ENCODE results near the gene ZIC2.

ZIC2 gene

DNA sequence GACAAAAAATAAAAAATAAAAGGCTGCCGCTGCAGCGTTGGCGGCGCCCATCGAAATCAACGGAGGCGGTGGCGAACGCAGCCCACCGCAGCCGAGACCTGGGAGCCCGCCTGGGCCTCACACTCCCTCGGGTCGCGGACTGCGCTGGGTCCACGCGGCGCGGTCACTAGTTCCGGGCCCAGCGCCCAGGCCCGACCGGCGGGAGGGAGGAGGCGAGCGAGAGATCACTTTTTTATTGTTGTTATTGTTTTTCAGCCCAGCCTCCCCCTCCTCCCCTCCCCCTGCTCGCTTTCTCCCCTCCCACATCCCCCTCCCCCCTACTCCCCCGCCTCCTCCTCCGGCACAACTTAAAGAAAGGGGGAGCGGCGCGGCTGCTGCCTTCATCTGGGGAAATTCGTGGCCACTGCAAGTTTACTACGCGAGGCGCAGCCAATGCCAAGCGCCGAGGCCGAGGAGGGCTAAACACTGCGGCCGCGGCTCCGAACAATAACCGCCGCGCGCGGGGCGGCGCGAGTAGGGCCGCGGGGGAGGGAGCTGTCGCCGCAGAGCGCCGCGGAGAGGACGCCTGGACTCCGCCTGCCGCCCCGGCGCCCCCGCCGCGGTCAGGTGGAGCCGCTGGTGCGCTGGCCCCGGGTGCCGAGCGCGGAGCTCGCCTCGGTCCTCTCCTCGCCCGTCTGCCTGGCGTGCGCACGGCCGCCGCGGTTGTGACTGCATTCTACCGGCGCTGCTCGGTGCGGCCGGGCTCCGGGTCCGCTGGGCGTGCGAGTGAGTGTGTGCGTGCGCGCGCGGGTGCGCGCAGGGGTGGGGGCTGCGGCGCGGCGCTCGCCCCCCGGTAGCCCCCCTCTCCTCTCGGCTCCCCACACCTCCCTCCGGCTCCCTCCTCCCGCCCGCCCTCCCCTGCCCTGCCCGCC lies 505 bp upstream of the ZIC2 start:
- no peaks in the 10 kb centered on the region for H3K27me3 ChIP-seq (ENCODE audit: insufficient read depth, low read length, poor library complexity)
- WGBS (ENCODE audit: extremely low coverage, insufficient coverage, low lambda C conversion rate): no CpG with 5 or more reads among the region's 110 CpGs
- H2BK120ac ChIP-seq (ENCODE audit: low read depth, low read length): peak overlapping the region; percentile 93
- H3K4me3 ChIP-seq (ENCODE audit: low read length): peak overlapping the region; percentile 84
- peaks cover 2% of the 10 kb centered on the region for H3K4me1 ChIP-seq (ENCODE audit: control insufficient read depth, low read depth, low read length)
- peak overlapping the region; percentile 100 for H3K27ac ChIP-seq (ENCODE audit: low read depth, low read length)
- peak overlapping the region; percentile 98 for H3K9ac ChIP-seq (ENCODE audit: low read length)
- H2AK5ac ChIP-seq (ENCODE audit: low read length): no peak overlapping the region
- peaks cover 47% of the 10 kb centered on the region for H3K79me2 ChIP-seq (ENCODE audit: control insufficient read depth, insufficient read depth, low read length)
- H3K79me1 ChIP-seq (ENCODE audit: low read length): no peaks in the 10 kb centered on the region
- peak overlapping the region; percentile 96 for H2BK5ac ChIP-seq (ENCODE audit: low read length)
- H3K56ac ChIP-seq (ENCODE audit: low read length): peak overlapping the region; percentile 99
- no peak overlapping the region for H2BK15ac ChIP-seq (replicated peaks; ENCODE audit: low read depth)
- no peak overlapping the region for H4K5ac ChIP-seq (ENCODE audit: low read length)
- H3K4ac ChIP-seq (ENCODE audit: low read depth, low read length): peak overlapping the region; percentile 98
- peak overlapping the region; percentile 80 for H3K23ac ChIP-seq (ENCODE audit: low read length)
- peak overlapping the region; percentile 99 for H3K18ac ChIP-seq (ENCODE audit: low read length)
- H3K4me2 ChIP-seq (ENCODE audit: low read length): peak overlapping the region; percentile 48
- H4K8ac ChIP-seq (ENCODE audit: low read depth, low read length): no peak overlapping the region
- peaks cover 10% of the 10 kb centered on the region for H3K36me3 ChIP-seq (ENCODE audit: control insufficient read depth, insufficient read depth, low read length)
- peak; percentile 96 for DNase-seq

GRCh38 chr13:99982036-99982730 lies 599 bp downstream of the ZIC2 start:
- H3K79me1 ChIP-seq (ENCODE audit: low read length): no peaks in the 10 kb centered on the region
- peaks cover 10% of the 10 kb centered on the region for H3K36me3 ChIP-seq (ENCODE audit: control insufficient read depth, insufficient read depth, low read length)
- no peak overlapping the region for H2BK15ac ChIP-seq (replicated peaks; ENCODE audit: low read depth)
- peak overlapping the region; percentile 87 for H3K56ac ChIP-seq (ENCODE audit: low read length)
- no peak overlapping the region for H2AK5ac ChIP-seq (ENCODE audit: low read length)
- peak overlapping the region; percentile 98 for H3K4ac ChIP-seq (ENCODE audit: low read depth, low read length)
- WGBS (ENCODE audit: extremely low coverage, insufficient coverage, low lambda C conversion rate): no CpG with 5 or more reads among the region's 98 CpGs
- H3K4me3 ChIP-seq (ENCODE audit: low read length): peak overlapping the region; percentile 100
- peak; percentile 52 for DNase-seq
- H3K4me1 ChIP-seq (ENCODE audit: control insufficient read depth, low read depth, low read length): peaks cover 2% of the 10 kb centered on the region
- peak overlapping the region; percentile 100 for H3K9ac ChIP-seq (ENCODE audit: low read length)
- H3K4me2 ChIP-seq (ENCODE audit: low read length): no peak overlapping the region
- peak overlapping the region; percentile 83 for H3K23ac ChIP-seq (ENCODE audit: low read length)
- H2BK120ac ChIP-seq (ENCODE audit: low read depth, low read length): peak overlapping the region; percentile 93
- peak overlapping the region; percentile 74 for H2BK5ac ChIP-seq (ENCODE audit: low read length)
- H4K5ac ChIP-seq (ENCODE audit: low read length): no peak overlapping the region
- H3K79me2 ChIP-seq (ENCODE audit: control insufficient read depth, insufficient read depth, low read length): peaks cover 49% of the 10 kb centered on the region
- H3K18ac ChIP-seq (ENCODE audit: low read length): peak overlapping the region; percentile 100
- no peaks in the 10 kb centered on the region for H3K27me3 ChIP-seq (ENCODE audit: insufficient read depth, low read length, poor library complexity)
- H3K27ac ChIP-seq (ENCODE audit: low read depth, low read length): peak overlapping the region; percentile 100
- H4K8ac ChIP-seq (ENCODE audit: low read depth, low read length): peak overlapping the region; percentile 82

DNA sequence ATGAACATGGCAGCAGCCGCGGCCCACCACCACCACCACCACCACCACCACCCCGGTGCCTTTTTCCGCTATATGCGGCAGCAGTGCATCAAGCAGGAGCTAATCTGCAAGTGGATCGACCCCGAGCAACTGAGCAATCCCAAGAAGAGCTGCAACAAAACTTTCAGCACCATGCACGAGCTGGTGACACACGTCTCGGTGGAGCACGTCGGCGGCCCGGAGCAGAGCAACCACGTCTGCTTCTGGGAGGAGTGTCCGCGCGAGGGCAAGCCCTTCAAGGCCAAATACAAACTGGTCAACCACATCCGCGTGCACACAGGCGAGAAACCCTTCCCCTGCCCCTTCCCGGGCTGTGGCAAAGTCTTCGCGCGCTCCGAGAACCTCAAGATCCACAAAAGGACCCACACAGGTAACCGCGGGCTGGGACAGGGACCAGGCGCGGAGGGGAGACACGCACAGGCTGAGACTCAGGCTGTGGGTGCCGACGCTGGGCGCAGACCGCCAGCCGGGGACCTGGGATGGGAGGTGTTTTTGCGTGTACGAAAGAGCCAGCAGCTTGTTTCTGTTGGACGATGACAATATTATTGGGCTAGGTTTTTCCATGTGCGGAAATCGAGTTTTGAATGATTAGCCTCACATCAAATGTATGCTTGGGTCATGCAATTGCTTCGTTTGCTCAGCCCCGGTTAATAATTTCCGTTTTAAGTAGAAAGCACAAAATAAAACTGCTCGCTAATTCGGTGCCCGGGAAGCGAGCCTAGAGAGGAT lies 1.3 kb downstream of the ZIC2 start:
- Histone ChIP-seq H3K79me2 (ENCODE audit: control insufficient read depth, insufficient read depth, low read length) (peaks cover 49% of the 10 kb centered on the region), H3K9ac (ENCODE audit: low read length) (peak overlapping the region; percentile 100), H2BK120ac (ENCODE audit: low read depth, low read length) (peak overlapping the region; percentile 68), H3K56ac (ENCODE audit: low read length) (peak overlapping the region; percentile 87), H4K8ac (ENCODE audit: low read depth, low read length) (peak overlapping the region; percentile 91), H3K36me3 (ENCODE audit: control insufficient read depth, insufficient read depth, low read length) (peaks cover 10% of the 10 kb centered on the region), H2BK5ac (ENCODE audit: low read length) (peak overlapping the region; percentile 97), H3K18ac (ENCODE audit: low read length) (peak overlapping the region; percentile 100), H3K27ac (ENCODE audit: low read depth, low read length) (peak overlapping the region; percentile 100), H2AK5ac (ENCODE audit: low read length) (peak overlapping the region; percentile 52), H4K5ac (ENCODE audit: low read length) (no peak overlapping the region), H3K4me1 (ENCODE audit: control insufficient read depth, low read depth, low read length) (no peaks in the 10 kb centered on the region), H3K23ac (ENCODE audit: low read length) (peak overlapping the region; percentile 90), H3K4me2 (ENCODE audit: low read length) (peak overlapping the region; percentile 25), H3K4ac (ENCODE audit: low read depth, low read length) (peak overlapping the region; percentile 98), H3K79me1 (ENCODE audit: low read length) (no peaks in the 10 kb centered on the region), H3K4me3 (ENCODE audit: low read length) (peak overlapping the region; percentile 100), H2BK15ac (replicated peaks; ENCODE audit: low read depth) (no peak overlapping the region), H3K27me3 (ENCODE audit: insufficient read depth, low read length, poor library complexity) (no peaks in the 10 kb centered on the region)
- no CpG with 5 or more reads among the region's 48 CpGs for WGBS (ENCODE audit: extremely low coverage, insufficient coverage, low lambda C conversion rate)
- DNase-seq: peak; percentile 62

GRCh38 chr13:99983499-99984401 lies 2.2 kb downstream of the ZIC2 start:
- Histone ChIP-seq H2AK5ac (ENCODE audit: low read length) (no peak overlapping the region), H3K79me2 (ENCODE audit: control insufficient read depth, insufficient read depth, low read length) (peaks cover 49% of the 10 kb centered on the region), H3K4ac (ENCODE audit: low read depth, low read length) (peak overlapping the region; percentile 88), H3K4me1 (ENCODE audit: control insufficient read depth, low read depth, low read length) (no peaks in the 10 kb centered on the region), H3K23ac (ENCODE audit: low read length) (peak overlapping the region; percentile 90), H2BK5ac (ENCODE audit: low read length) (peak overlapping the region; percentile 97), H3K4me3 (ENCODE audit: low read length) (peak overlapping the region; percentile 100), H3K56ac (ENCODE audit: low read length) (peak overlapping the region; percentile 87), H3K18ac (ENCODE audit: low read length) (peak overlapping the region; percentile 97), H4K5ac (ENCODE audit: low read length) (no peak overlapping the region), H4K8ac (ENCODE audit: low read depth, low read length) (peak overlapping the region; percentile 91), H2BK15ac (replicated peaks; ENCODE audit: low read depth) (no peak overlapping the region), H3K9ac (ENCODE audit: low read length) (peak overlapping the region; percentile 100), H3K36me3 (ENCODE audit: control insufficient read depth, insufficient read depth, low read length) (peaks cover 10% of the 10 kb centered on the region), H3K4me2 (ENCODE audit: low read length) (peak overlapping the region; percentile 60), H2BK120ac (ENCODE audit: low read depth, low read length) (peak overlapping the region; percentile 68), H3K27ac (ENCODE audit: low read depth, low read length) (peak overlapping the region; percentile 100), H3K79me1 (ENCODE audit: low read length) (no peaks in the 10 kb centered on the region), H3K27me3 (ENCODE audit: insufficient read depth, low read length, poor library complexity) (no peaks in the 10 kb centered on the region)
- no CpG with 5 or more reads among the region's 42 CpGs for WGBS (ENCODE audit: extremely low coverage, insufficient coverage, low lambda C conversion rate)
- DNase-seq: peak; percentile 94
